Skin of body (tissue), 3 donors: ENCODE measurements around the gene KDR. TPM values are rescaled to one million over a fixed set of nuclear protein-coding genes. Genes with fewer than 3 reads are reported as not detected.

Source experiments
- DNase-seq: peaks from one replicate; lab custom pipeline; 2025; lab: John Stamatoyannopoulos, UW
- small RNA-seq: library from RNA; depleted of rRNA; stranded (forward); fragments of <200 nt; gene quantifications from one replicate; pipeline ENCODE3, GENCODE V24; 2014; ENCODE audit warnings: low replicate concordance
- total RNA-seq: library from RNA; depleted of rRNA; stranded (reverse); fragments of >200 nt; gene quantifications from one replicate; pipeline ENCODE4 v1.2.3, GENCODE V29; 2014

Gene KDR
- total RNA-seq, 1 donor from 2014 or later: 32.4 TPM

DNA sequence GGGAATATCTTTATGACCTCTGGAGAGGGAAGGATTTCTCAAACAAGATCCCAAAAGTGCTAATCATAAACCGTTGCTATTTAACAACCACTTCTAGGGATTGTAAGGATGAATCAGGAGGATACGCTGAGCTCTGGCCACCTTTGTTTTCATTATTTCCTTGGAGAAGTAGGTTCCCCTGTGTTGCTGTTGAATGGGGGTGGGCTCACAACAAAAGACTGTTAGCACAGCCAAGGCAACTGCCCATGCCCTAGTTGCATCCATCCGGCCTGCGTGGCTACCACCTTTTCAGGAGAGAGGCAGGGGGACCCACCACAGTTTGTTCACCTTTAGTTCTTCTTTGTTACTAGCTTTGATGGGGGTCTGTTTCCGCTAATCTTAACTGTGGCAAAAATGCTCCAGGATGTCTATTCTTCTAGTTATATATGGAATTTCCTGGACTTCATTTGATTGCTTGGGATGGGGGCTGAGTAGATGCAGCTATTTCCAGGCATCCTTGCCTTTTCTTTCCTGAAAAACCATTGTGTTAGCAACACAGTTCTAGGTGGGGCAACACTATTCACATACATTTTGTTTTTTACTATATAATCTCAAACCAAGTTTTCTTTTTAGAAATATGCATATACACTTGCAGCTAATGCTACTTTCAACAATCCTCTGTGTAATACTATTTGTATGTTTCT is 95.4 kb downstream of the KDR start:
- no peak for DNase-seq

DNA sequence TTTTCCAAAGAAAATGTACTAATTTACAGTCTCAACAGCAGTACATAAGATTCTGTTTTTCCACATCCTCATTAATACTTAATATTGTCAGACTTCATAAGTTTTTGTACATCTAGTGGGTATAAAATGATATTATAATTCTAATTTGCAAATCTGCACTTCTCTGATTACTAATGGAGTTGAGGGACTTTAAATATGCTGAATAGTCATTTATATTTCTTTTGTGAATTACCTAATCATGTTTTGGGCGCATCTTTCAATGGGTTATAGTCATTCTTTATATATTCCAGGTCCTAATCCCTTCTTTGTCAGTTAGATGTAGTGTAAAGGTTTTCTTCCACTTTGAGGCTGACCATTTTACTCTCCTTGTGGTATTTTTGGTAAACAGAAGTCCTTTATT is 96.1 kb downstream of the KDR start:
- no peak for DNase-seq

Small RNA genes within 50 kb of the gene (small RNA-seq; reads per million reads assigned to genes)
- gene RN7SL424P (not detected), gene RNU6-410P (not detected)

Other genes with a start within 250 kb of the KDR start
- 6.5 TPM for gene SRD5A3, start 220.6 kb upstream of the KDR start, total RNA-seq